ENCODE data around the gene DDAH1.
"Not testable (repeated sequence)": the region's sequence is repeated elsewhere in the genome, so short reads cannot be mapped to it uniquely, and the experiment has no call there.

The DDAH1 gene

DNA sequence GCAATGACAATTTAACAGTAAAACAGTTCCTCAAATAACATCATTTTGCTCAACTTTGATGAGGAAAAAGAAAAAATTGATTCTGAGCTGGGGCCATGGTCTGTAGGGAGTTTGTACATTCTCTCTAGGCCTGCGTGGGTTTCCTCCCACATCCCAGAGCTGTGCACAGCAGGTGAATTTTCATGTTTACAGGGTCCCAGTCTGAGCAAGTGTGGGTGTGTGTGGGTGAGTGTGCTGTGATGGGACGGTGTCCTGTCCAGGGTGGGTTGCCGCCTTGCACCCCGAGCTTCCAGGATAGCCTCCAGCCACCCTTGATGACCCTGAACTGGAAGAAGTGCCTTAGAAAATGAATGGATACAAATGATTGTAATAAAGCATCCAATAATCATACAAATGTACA, 112.9 kb downstream of the DDAH1 start:
- Histone ChIP-seq H3K4me3 (ENCODE audit: low read depth in 1 of 2, low read length in 2 of 2) (no peak overlapping the region), H3K4me1 (ENCODE audit: insufficient read depth, low read length) (no peaks in the 10 kb centered on the region), H3K27ac (ENCODE audit: low read depth, low read length) (no peak overlapping the region), H3K9ac (ENCODE audit: low read length) (no peak overlapping the region), H3K36me3 (ENCODE audit: insufficient read depth, low read length) (peaks cover 3% of the 10 kb centered on the region), H3K9me3 (ENCODE audit: low read length) (no peaks in the 10 kb centered on the region), H3K27me3 (ENCODE audit: control insufficient read depth in 1 of 2, insufficient read depth in 2 of 2, low read length in 2 of 2) (no peaks in the 10 kb centered on the region)

- Histone ChIP-seq H3K9ac (ENCODE audit: low read length) (no peak overlapping the region), H3K9me3 (ENCODE audit: low read length) (no peaks in the 10 kb centered on the region), H3K27me3 (ENCODE audit: control insufficient read depth in 1 of 2, insufficient read depth in 2 of 2, low read length in 2 of 2) (no peaks in the 10 kb centered on the region), H3K4me3 (ENCODE audit: low read depth in 1 of 2, low read length in 2 of 2) (no peak overlapping the region), H3K36me3 (ENCODE audit: insufficient read depth, low read length) (peaks cover 3% of the 10 kb centered on the region), H3K27ac (ENCODE audit: low read depth, low read length) (no peak overlapping the region), H3K4me1 (ENCODE audit: insufficient read depth, low read length) (no peaks in the 10 kb centered on the region)
These were observed 113.6 kb downstream of the DDAH1 start for GRCh38 chr1:85351202-85351828.

DNA sequence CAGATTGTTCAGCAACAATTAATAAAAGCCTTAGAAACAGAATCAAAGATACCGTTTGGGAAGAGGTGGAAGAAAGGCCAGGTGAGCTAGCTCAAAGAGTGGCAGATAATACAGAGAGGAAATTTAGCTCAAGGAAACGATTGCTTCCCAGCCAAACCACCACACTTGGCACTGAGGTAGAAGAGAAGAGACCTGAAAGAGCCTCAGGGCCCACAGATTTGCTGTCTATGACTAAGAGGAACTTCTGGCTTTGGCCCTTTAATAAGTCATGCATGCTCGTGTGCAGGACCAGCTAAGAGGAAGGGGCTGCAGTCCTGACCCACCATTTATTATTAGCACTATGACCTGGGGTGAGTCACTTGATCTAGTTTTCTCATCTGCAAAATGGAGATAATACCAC, 115.7 kb downstream of the DDAH1 start:
- Histone ChIP-seq H3K9me3 (ENCODE audit: low read length) (no peaks in the 10 kb centered on the region), H3K4me1 (ENCODE audit: insufficient read depth, low read length) (no peaks in the 10 kb centered on the region), H3K27me3 (ENCODE audit: control insufficient read depth in 1 of 2, insufficient read depth in 2 of 2, low read length in 2 of 2) (no peaks in the 10 kb centered on the region), H3K4me3 (ENCODE audit: low read depth in 1 of 2, low read length in 2 of 2) (no peak overlapping the region), H3K27ac (ENCODE audit: low read depth, low read length) (no peak overlapping the region), H3K9ac (ENCODE audit: low read length) (no peak overlapping the region), H3K36me3 (ENCODE audit: insufficient read depth, low read length) (peaks cover 3% of the 10 kb centered on the region)

DNA sequence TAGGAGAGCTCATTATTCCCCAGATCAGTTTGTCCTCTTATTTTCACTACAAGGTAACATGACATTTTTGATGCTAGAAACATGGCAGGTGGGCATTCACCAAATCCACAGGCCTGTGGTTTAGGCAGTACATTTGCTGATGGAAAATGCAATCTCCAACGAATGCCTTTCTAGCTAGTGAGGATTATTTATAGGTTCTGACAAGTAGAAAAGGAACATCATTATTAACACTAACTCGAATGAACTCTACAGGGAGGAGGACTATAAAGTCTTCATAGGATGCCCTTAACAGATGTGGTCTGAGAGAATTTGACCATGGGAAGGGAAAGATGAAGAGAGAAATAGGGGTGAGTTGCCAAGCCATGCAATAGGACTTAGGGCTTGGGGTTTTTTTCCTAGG, 117.1 kb downstream of the DDAH1 start:
- Histone ChIP-seq H3K4me3 (ENCODE audit: low read depth in 1 of 2, low read length in 2 of 2) (no peak overlapping the region), H3K27me3 (ENCODE audit: control insufficient read depth in 1 of 2, insufficient read depth in 2 of 2, low read length in 2 of 2) (no peaks in the 10 kb centered on the region), H3K36me3 (ENCODE audit: insufficient read depth, low read length) (peaks cover 3% of the 10 kb centered on the region), H3K27ac (ENCODE audit: low read depth, low read length) (no peak overlapping the region), H3K4me1 (ENCODE audit: insufficient read depth, low read length) (peaks cover 9% of the 10 kb centered on the region), H3K9me3 (ENCODE audit: low read length) (no peaks in the 10 kb centered on the region), H3K9ac (ENCODE audit: low read length) (no peak overlapping the region)

DNA sequence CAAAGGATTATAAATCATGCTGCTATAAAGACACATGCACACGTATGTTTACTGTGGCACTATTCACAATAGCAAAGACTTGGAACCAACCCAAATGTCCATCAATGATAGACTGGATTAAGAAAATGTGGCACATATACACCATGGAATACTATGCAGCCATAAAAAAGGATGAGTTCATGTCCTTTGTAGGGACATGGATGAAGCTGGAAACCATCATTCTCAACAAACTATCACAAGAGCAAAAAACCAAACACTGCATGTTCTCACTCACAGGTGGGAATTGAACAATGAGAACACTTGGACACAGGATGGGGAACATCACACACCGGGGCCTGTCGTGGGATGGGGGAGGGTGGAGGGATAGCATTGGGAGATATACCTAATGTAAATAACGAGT, 117.7 kb downstream of the DDAH1 start:
- not testable (repeated sequence) for H3K9me3 ChIP-seq (ENCODE audit: low read length); H3K27me3 ChIP-seq (ENCODE audit: control insufficient read depth in 1 of 2, insufficient read depth in 2 of 2, low read length in 2 of 2); H3K36me3 ChIP-seq (ENCODE audit: insufficient read depth, low read length); H3K4me3 ChIP-seq (ENCODE audit: low read depth in 1 of 2, low read length in 2 of 2); H3K27ac ChIP-seq (ENCODE audit: low read depth, low read length); H3K9ac ChIP-seq (ENCODE audit: low read length)
- peaks cover 14% of the 10 kb centered on the region for H3K4me1 ChIP-seq (ENCODE audit: insufficient read depth, low read length)

DNA sequence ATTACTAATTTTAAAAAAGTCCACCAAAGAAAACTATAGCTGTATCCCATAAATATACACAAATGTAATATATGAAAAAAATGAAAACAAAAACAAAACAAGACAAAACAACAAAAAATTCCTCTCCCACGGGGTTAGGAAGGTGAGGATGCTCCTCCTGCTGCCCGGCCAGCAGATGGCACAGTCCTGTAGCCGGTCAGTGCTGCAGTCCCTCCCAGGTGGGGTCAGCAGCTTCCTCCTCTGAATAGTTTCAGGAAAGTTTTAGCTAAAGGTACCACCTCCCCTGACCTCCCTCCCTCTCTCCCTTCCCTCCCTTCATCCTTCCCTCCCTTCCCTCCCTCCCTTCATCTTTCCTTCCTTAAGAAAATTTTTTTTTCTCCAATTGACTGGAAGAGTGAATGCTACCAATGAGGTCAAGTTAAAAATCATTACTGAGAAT, 120.7 kb downstream of the DDAH1 start:
- Histone ChIP-seq H3K4me1 (ENCODE audit: insufficient read depth, low read length) (peaks cover 30% of the 10 kb centered on the region), H3K4me3 (ENCODE audit: low read depth in 1 of 2, low read length in 2 of 2) (no peak overlapping the region), H3K27me3 (ENCODE audit: control insufficient read depth in 1 of 2, insufficient read depth in 2 of 2, low read length in 2 of 2) (no peaks in the 10 kb centered on the region), H3K27ac (ENCODE audit: low read depth, low read length) (no peak overlapping the region), H3K9ac (ENCODE audit: low read length) (no peak overlapping the region), H3K9me3 (ENCODE audit: low read length) (no peaks in the 10 kb centered on the region), H3K36me3 (ENCODE audit: insufficient read depth, low read length) (no peaks in the 10 kb centered on the region)

DNA sequence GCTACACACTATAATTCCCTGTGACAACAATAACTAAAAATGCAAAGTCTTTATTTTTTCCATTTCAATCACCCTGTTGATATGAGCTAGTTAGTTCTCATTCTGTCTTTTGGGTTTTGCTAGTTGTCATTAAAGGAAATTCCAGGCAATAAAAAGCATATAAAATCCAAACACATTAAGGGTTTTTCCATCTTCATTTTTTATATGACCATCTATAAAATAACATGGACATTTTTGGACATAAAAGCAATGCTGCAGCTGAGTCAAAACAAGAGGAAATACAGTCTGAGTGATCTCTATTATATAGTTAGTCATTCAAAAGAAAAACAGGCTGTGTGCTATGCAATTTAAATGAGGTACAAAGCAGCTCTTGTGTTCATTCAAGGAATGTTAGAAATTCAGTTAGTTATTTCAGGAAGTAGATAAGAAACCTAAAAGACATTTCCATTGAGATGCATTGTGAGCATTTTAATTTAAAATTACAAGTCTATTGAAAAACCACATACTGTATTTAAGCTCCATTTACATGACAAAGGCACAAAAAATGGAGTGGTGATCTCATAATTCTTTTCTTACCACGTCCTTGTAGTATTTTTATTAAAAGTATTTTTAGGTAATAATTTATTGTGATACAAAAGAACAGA, 121.2 kb downstream of the DDAH1 start:
- peak overlapping the region; percentile 31 for H3K27ac ChIP-seq (ENCODE audit: low read depth, low read length)
- no peak overlapping the region for H3K4me3 ChIP-seq (ENCODE audit: low read depth in 1 of 2, low read length in 2 of 2)
- H3K36me3 ChIP-seq (ENCODE audit: insufficient read depth, low read length): no peaks in the 10 kb centered on the region
- no peak overlapping the region for H3K9ac ChIP-seq (ENCODE audit: low read length)
- H3K27me3 ChIP-seq (ENCODE audit: control insufficient read depth in 1 of 2, insufficient read depth in 2 of 2, low read length in 2 of 2): no peaks in the 10 kb centered on the region
- no peaks in the 10 kb centered on the region for H3K9me3 ChIP-seq (ENCODE audit: low read length)
- H3K4me1 ChIP-seq (ENCODE audit: insufficient read depth, low read length): peaks cover 30% of the 10 kb centered on the region

DNA sequence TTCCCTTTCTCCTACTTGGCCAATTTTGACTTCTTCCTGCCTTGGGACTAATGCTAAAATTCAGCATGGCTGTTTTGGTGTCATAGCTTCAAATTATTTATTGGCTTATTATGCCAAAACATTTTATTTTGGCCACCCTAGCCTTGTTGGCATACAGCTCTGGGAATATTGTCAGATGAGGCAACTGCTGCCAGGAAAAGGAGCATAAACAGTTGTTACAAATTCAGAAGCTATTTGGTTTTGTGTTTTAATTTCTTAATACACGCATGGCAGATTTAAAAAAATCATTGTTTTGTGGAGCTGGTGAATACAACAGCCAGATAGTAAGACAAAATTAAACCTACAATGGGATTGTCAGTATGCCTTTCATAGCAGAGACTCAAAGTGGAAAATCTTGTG, 121.7 kb downstream of the DDAH1 start:
- H3K36me3 ChIP-seq (ENCODE audit: insufficient read depth, low read length): no peaks in the 10 kb centered on the region

DNA sequence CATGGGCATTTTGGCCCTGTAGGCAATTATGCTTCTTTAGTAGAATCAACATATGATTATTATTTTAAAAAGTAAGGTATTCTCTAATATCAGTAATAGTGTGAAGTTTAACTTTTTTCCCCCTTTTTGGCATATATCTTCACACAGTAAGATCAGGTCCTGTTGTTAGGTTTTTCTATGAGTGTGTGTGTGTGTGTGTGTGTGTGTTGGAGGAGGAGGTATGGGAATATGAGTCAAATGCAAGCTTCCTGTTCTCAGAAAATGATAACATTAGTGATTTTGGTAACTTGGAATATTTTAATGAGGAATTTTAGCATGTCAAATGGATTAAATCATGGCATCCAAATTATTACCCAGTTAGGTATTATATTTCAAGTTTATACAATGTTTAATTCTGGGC, 122.8 kb downstream of the DDAH1 start:
- no peak overlapping the region for H3K9ac ChIP-seq (ENCODE audit: low read length)
- H3K4me1 ChIP-seq (ENCODE audit: insufficient read depth, low read length): peaks cover 30% of the 10 kb centered on the region
- no peaks in the 10 kb centered on the region for H3K9me3 ChIP-seq (ENCODE audit: low read length)
- no peaks in the 10 kb centered on the region for H3K27me3 ChIP-seq (ENCODE audit: control insufficient read depth in 1 of 2, insufficient read depth in 2 of 2, low read length in 2 of 2)
- H3K4me3 ChIP-seq (ENCODE audit: low read depth in 1 of 2, low read length in 2 of 2): no peak overlapping the region
- H3K36me3 ChIP-seq (ENCODE audit: insufficient read depth, low read length): no peaks in the 10 kb centered on the region
- no peak overlapping the region for H3K27ac ChIP-seq (ENCODE audit: low read depth, low read length)

More for the DNA sequence above, 121.7 kb downstream of the DDAH1 start:
- no peaks in the 10 kb centered on the region for H3K9me3 ChIP-seq (ENCODE audit: low read length)
- peaks cover 30% of the 10 kb centered on the region for H3K4me1 ChIP-seq (ENCODE audit: insufficient read depth, low read length)
- H3K27me3 ChIP-seq (ENCODE audit: control insufficient read depth in 1 of 2, insufficient read depth in 2 of 2, low read length in 2 of 2): no peaks in the 10 kb centered on the region
- no peak overlapping the region for H3K9ac ChIP-seq (ENCODE audit: low read length)
- peak overlapping the region; percentile 31 for H3K27ac ChIP-seq (ENCODE audit: low read depth, low read length)
- H3K4me3 ChIP-seq (ENCODE audit: low read depth in 1 of 2, low read length in 2 of 2): no peak overlapping the region

DNA sequence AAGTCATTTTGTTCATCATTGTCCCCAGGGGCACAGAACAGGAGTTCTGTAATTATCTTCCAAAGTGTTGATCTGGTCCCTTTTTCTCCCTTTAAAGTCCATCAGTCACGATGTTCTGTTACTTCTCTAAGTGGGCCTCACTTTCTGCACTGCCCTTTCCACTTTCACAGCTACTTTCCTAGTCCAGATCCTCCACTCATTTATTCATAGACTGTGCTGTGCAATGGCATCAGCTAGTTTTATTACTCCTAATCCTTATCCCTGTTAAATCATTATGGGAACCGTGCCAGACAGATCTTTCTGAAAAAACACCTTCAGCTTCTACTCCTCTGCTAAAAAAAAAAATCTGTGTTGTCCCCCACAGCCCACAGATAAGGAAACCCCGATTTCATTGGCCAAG, 124.5 kb downstream of the DDAH1 start:
- no peaks in the 10 kb centered on the region for H3K9me3 ChIP-seq (ENCODE audit: low read length)
- no peak overlapping the region for H3K4me3 ChIP-seq (ENCODE audit: low read depth in 1 of 2, low read length in 2 of 2)
- H3K9ac ChIP-seq (ENCODE audit: low read length): no peak overlapping the region
- H3K27ac ChIP-seq (ENCODE audit: low read depth, low read length): no peak overlapping the region
- no peaks in the 10 kb centered on the region for H3K36me3 ChIP-seq (ENCODE audit: insufficient read depth, low read length)
- H3K4me1 ChIP-seq (ENCODE audit: insufficient read depth, low read length): peaks cover 30% of the 10 kb centered on the region
- no peaks in the 10 kb centered on the region for H3K27me3 ChIP-seq (ENCODE audit: control insufficient read depth in 1 of 2, insufficient read depth in 2 of 2, low read length in 2 of 2)

DNA sequence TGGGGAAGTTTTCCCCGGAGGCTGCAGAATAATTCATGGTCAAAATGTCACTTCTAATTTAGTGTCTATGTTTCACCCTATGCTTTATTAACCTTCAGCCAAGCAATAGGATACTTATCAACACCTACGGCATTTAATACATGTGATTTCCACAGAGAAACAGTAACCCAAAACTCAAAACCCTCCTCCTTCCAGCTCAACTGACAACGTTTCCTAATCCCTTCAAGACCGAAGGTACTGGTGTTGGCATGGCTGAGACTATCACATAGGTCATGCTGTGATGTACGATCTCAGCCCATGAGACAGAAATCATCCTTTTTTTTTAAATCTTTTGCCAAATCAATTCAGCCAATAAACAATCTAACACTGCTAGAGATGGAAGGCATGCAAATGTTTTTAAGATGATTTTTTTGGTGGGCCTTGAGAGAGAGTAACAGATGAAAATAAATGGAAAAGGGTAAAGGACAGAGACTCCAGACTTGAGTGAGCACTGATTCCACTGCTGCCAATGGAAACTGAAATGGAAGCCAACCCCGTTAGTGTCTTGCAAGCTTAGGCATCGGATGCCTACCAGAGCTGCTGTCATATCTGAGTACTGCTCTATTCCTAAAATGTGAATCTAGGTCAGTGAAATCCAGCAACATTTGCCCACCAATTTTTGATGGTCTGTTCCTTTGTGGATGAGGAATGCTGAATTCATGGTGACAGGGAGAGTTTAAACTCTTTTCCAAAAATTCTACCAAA, 125.1 kb downstream of the DDAH1 start:
- Histone ChIP-seq H3K4me1 (ENCODE audit: insufficient read depth, low read length) (peaks cover 30% of the 10 kb centered on the region), H3K9me3 (ENCODE audit: low read length) (no peaks in the 10 kb centered on the region), H3K36me3 (ENCODE audit: insufficient read depth, low read length) (no peaks in the 10 kb centered on the region), H3K27me3 (ENCODE audit: control insufficient read depth in 1 of 2, insufficient read depth in 2 of 2, low read length in 2 of 2) (no peaks in the 10 kb centered on the region), H3K4me3 (ENCODE audit: low read depth in 1 of 2, low read length in 2 of 2) (no peak overlapping the region), H3K9ac (ENCODE audit: low read length) (no peak overlapping the region), H3K27ac (ENCODE audit: low read depth, low read length) (no peak overlapping the region)

Measured in muscle layer of colon (tissue), 2 donors.